ENCODE results near the gene SET. TPM values are rescaled to one million over a fixed set of nuclear protein-coding genes. Genes with fewer than 3 reads are reported as not detected.

SET gene
- total and polyA plus RNA-seq, 2 donors (not counting 1 experiment from before 2014, with no cell fraction given) = 54.9 to 309 TPM

DNA sequence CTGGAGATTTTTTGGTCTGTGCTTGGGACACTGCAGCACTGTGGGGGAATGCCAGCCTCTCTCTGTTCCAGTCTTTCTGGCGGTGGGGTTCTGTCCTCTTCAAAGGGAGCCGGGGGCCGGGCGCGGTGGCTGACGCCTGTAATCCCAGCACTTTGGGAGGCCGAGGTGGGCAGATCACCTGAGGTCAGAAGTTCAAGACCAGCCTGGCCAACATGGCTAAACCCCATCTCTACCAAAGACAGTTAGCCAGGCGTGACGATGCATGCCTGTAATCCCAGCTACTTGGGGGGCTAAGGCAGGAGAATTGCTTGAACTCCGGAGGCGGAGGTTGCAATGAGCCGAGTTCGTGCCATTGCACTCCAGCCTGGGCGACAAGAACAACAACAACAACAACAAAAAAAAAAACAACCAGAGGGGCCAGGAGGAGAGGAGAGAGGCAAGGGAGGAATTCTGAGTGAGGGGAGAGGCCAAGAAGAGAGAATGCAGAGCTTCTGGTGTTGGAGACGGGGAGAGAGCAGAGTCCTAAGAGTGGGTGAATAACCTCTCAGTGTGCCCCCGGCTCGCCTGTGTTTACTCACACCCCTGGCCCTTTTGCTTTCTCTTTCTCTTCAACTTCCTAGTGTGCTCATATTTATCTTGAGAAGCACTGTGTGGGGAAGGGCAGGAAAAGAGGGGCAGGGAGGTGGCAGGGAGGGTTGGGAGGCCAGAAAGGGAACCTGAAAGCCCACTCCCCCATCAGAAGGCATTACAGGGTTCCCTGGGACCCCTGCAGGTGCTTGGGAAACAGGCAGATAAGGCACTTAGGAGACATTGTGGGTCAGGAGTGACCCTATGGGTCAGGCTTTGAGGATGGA lies 3.2 kb upstream of the SET start:
- Histone ChIP-seq H3K4me2 (replicated peaks; ENCODE audit: low read depth, low read length, poor library complexity, severe bottlenecking) (peak overlapping the region; percentile 93), H3K27me3 (replicated peaks in 1 of 4; ENCODE audit: control extremely low read depth in 1 of 4, control insufficient read depth in 3 of 4, insufficient read depth in 4 of 4, low read length in 3 of 4) (no peaks in the 10 kb centered on the region), H3K9ac (ENCODE audit: low read length) (peak overlapping the region; percentile 94), H3K4me3 (ENCODE audit: control extremely low read depth in 1 of 5, extremely low read depth in 1 of 5, insufficient read depth in 1 of 5, low read depth in 2 of 5, low read length in 4 of 5) (peak overlapping the region; percentile 41 to 99 (median 85)), H3K79me2 (ENCODE audit: control insufficient read depth, insufficient read depth, low read length) (peaks cover 78% of the 10 kb centered on the region), H3K27ac (ENCODE audit: low read length in 2 of 2) (peak overlapping the region; percentile 94), H3K4me1 (ENCODE audit: control insufficient read depth in 2 of 2, insufficient read depth in 2 of 2, low read length in 2 of 2) (peaks cover 50 to 73% of the 10 kb centered on the region in 2 donors), H2AFZ (ENCODE audit: insufficient read depth, low read depth, low read length, poor library complexity, severe bottlenecking) (peak overlapping the region; percentile 73), H4K20me1 (ENCODE audit: control insufficient read depth, insufficient read depth, low read length, poor library complexity, severe bottlenecking) (peaks cover 18% of the 10 kb centered on the region), H3K36me3 (replicated peaks in 1 of 2; ENCODE audit: control extremely low read depth in 1 of 2, control insufficient read depth in 1 of 2, extremely low read depth in 1 of 2, insufficient read depth in 2 of 2, low read length in 1 of 2) (peaks cover 0 to 6% of the 10 kb centered on the region in 2 experiments), H3K9me3 (ENCODE audit: control extremely low read depth in 1 of 3, control insufficient read depth in 2 of 3, insufficient read depth in 1 of 3, low read length in 2 of 3) (peaks cover 0 to 11% (median 0%) of the 10 kb centered on the region in 3 donors)
- TF ChIP-seq EZH2 (IDR thresholded peaks at IDR 0.05; ENCODE audit: borderline replicate concordance, insufficient read depth, low read depth, low read length, poor library complexity, severe bottlenecking) = no peak
- TF ChIP-seq, protein P1, sequence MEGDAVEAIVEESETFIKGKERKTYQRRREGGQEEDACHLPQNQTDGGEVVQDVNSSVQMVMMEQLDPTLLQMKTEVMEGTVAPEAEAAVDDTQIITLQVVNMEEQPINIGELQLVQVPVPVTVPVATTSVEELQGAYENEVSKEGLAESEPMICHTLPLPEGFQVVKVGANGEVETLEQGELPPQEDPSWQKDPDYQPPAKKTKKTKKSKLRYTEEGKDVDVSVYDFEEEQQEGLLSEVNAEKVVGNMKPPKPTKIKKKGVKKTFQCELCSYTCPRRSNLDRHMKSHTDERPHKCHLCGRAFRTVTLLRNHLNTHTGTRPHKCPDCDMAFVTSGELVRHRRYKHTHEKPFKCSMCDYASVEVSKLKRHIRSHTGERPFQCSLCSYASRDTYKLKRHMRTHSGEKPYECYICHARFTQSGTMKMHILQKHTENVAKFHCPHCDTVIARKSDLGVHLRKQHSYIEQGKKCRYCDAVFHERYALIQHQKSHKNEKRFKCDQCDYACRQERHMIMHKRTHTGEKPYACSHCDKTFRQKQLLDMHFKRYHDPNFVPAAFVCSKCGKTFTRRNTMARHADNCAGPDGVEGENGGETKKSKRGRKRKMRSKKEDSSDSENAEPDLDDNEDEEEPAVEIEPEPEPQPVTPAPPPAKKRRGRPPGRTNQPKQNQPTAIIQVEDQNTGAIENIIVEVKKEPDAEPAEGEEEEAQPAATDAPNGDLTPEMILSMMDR (IDR thresholded peaks at IDR 0.05) = no peak
- peak; percentile 67 for DNase-seq
- POLR2A ChIA-PET = interaction anchor here (0.7 to 1.8 kb wide), 3 partner anchors 10 to 41 kb away, joined by 3 to 7 read pairs (median 5); partner anchors contain the start of gene DYNC2I2
- H3K27me3 Mint-ChIP-seq = no peaks in the 10 kb centered on the region
- H3K27ac Mint-ChIP-seq = peak overlapping the region; percentile 96
- no peaks in the 10 kb centered on the region for H3K9me3 Mint-ChIP-seq (ENCODE audit: insufficient read depth)
- intact Hi-C loops (cut with micrococcal nuclease) = loop anchor here (2.0 to 5.0 kb wide), 3 partner anchors 39 to 261 kb away; partner anchors contain the start of genes DOLK, NUP188 and ODF2
- WGBS (ENCODE audit: insufficient coverage) = 33% methylated on average over 10 of the region's 17 CpGs
- no peak for ATAC-seq (ENCODE audit: low read depth)
- peak overlapping the region; percentile 98 for H3K4me3 Mint-ChIP-seq
- CTCF ChIA-PET = interaction anchor here (1.5 kb wide), 1 partner anchor 9 kb away, joined by 4 read pairs; no protein-coding TSS in a partner anchor
- H3K4me1 Mint-ChIP-seq = peaks cover 59% of the 10 kb centered on the region

Measured in B cell (primary cell).